ENCODE data around the gene MNAT1.

MNAT1 gene

DNA sequence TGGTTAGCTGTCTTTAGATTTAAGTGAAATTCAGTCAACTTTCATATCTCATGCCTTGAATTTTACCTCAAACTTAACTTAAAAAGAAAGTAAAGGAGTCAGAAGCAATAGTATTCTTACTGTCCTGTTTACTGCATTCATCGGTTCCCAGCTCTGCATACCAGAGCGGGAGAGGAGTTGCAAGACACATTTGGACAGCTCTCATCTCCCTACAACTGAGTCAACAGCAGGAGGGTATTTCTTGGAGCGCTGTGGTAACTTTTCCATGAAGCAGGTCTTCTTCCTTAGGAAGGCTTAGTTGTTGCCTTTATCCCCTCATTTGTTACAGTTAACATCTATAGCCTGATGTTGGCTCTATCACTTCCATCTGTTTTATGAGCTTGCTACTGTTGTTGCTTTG is 181.2 kb downstream of the MNAT1 start:
- Histone ChIP-seq H3K4me1 (ENCODE audit: control extremely low read depth in 1 of 4, control insufficient read depth in 4 of 4, insufficient read depth in 4 of 4, low read length in 3 of 4) (no peaks in the 10 kb centered on the region), H3K4me3 (ENCODE audit: control insufficient read depth in 1 of 7, extremely low read depth in 1 of 7, insufficient read depth in 4 of 7, low read depth in 2 of 7, low read length in 6 of 7) (no peak overlapping the region), H3K27me3 (replicated peaks in 2 of 5; ENCODE audit: control insufficient read depth in 4 of 5, insufficient read depth in 5 of 5, low read length in 4 of 5) (no peaks in the 10 kb centered on the region), H3K27ac (ENCODE audit: insufficient read depth in 1 of 2, low read depth in 1 of 2, low read length in 2 of 2, poor library complexity in 1 of 2, severe bottlenecking in 2 of 2) (no peak overlapping the region), H3K36me3 (ENCODE audit: control insufficient read depth in 4 of 4, insufficient read depth in 4 of 4, low read length in 3 of 4) (peaks cover 0 to 2% (median 0%) of the 10 kb centered on the region in 4 experiments), H3K9me3 (ENCODE audit: control extremely low read depth in 1 of 5, control insufficient read depth in 4 of 5, insufficient read depth in 2 of 5, low read depth in 1 of 5, low read length in 4 of 5) (peaks cover 0 to 7% (median 0%) of the 10 kb centered on the region in 5 experiments)
- 97% methylated on average over 3 of the region's 3 CpGs for WGBS (ENCODE audit: insufficient coverage)
- ChIA-PET POLR2A (no interaction called here), CTCF (interaction anchor here (1.1 kb wide), 1 partner anchor 12 kb away, joined by 3 read pairs; no protein-coding TSS in a partner anchor)
- DNase-seq: no peak

DNA sequence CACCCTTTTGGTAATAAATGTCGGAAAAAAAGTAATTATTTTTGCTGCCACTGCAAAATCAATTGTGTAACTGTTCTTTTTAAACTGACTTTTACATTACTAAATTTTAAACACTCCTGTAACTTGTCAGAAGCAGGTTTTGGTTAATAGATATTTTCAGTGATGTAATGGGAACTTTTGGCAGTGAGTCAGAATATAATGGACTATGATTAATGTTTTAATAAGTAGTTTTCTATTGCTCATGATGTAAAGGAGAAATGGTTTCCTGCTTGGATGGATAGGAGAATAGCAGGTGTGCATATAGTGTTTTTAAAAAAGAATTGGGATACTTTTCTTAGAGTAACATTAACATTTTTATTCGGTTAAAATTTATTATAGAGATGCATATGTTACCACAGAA is 187.5 kb downstream of the MNAT1 start:
- CTCF ChIA-PET: no interaction called here
- no peak for DNase-seq
- POLR2A ChIA-PET: no interaction called here
- Histone ChIP-seq H3K9me3 (ENCODE audit: control extremely low read depth in 1 of 5, control insufficient read depth in 4 of 5, insufficient read depth in 2 of 5, low read depth in 1 of 5, low read length in 4 of 5) (no peaks in the 10 kb centered on the region), H3K27ac (ENCODE audit: insufficient read depth in 1 of 2, low read depth in 1 of 2, low read length in 2 of 2, poor library complexity in 1 of 2, severe bottlenecking in 2 of 2) (no peak overlapping the region), H3K27me3 (replicated peaks in 2 of 5; ENCODE audit: control insufficient read depth in 4 of 5, insufficient read depth in 5 of 5, low read length in 4 of 5) (no peaks in the 10 kb centered on the region), H3K4me1 (ENCODE audit: control extremely low read depth in 1 of 4, control insufficient read depth in 4 of 4, insufficient read depth in 4 of 4, low read length in 3 of 4) (no peaks in the 10 kb centered on the region), H3K4me3 (ENCODE audit: control insufficient read depth in 1 of 7, extremely low read depth in 1 of 7, insufficient read depth in 4 of 7, low read depth in 2 of 7, low read length in 6 of 7) (no peak overlapping the region), H3K36me3 (ENCODE audit: control insufficient read depth in 4 of 4, insufficient read depth in 4 of 4, low read length in 3 of 4) (peaks cover 0 to 2% (median 0%) of the 10 kb centered on the region in 4 experiments)
- no CpG with 5 or more reads among the region's 2 CpGs for WGBS (ENCODE audit: insufficient coverage)

DNA sequence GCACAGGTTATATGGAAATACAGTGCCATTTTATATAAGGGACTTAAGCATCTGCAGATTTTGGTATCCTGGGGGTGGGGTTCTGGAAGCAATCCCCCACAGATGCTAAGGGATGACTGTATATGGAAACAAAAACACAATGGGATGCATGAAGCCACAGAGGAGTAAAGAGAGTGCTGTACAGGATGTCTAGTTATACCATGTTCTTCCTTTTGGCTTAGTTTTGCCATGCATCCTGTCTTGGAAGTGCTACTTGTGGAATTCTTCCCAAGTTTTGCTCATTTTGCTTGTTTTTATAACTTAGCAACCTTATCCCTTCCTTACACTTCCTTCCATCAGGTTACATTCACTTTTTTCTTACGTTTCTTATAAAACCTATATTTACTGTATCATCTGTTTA is 190.7 kb downstream of the MNAT1 start:
- Histone ChIP-seq H3K27me3 (replicated peaks in 2 of 5; ENCODE audit: control insufficient read depth in 4 of 5, insufficient read depth in 5 of 5, low read length in 4 of 5) (no peaks in the 10 kb centered on the region), H3K4me3 (ENCODE audit: control insufficient read depth in 1 of 7, extremely low read depth in 1 of 7, insufficient read depth in 4 of 7, low read depth in 2 of 7, low read length in 6 of 7) (no peak overlapping the region), H3K4me1 (ENCODE audit: control extremely low read depth in 1 of 4, control insufficient read depth in 4 of 4, insufficient read depth in 4 of 4, low read length in 3 of 4) (no peaks in the 10 kb centered on the region), H3K36me3 (ENCODE audit: control insufficient read depth in 4 of 4, insufficient read depth in 4 of 4, low read length in 3 of 4) (peaks cover 0 to 2% (median 0%) of the 10 kb centered on the region in 4 experiments), H3K27ac (ENCODE audit: insufficient read depth in 1 of 2, low read depth in 1 of 2, low read length in 2 of 2, poor library complexity in 1 of 2, severe bottlenecking in 2 of 2) (no peak overlapping the region), H3K9me3 (ENCODE audit: control extremely low read depth in 1 of 5, control insufficient read depth in 4 of 5, insufficient read depth in 2 of 5, low read depth in 1 of 5, low read length in 4 of 5) (no peaks in the 10 kb centered on the region)
- CTCF ChIA-PET: no interaction called here
- no CpG with 5 or more reads among the region's 1 CpG for WGBS (ENCODE audit: insufficient coverage)
- no peak for DNase-seq
- POLR2A ChIA-PET: no interaction called here

DNA sequence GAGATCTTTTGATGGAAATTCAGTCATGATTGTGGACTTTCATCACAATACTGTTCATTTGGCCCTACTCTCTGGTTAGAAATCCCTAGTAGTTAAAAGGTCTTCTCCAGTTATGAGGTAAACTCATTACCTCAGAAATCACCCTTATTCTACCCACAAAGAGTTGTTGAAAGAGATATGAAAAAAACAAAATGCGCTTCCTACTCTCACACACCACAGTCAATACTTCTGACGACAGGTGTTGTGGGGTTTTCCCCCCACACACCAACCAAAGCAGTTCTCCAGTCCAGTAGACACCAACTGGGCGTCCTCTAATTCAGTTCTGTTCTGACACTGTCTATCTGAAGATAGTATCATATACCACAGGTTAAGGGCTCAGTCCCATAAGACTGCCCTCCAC is 191.4 kb downstream of the MNAT1 start:
- 100% methylated on average over 2 of the region's 3 CpGs for WGBS (ENCODE audit: insufficient coverage)
- CTCF ChIA-PET: no interaction called here
- DNase-seq: no peak
- no peaks in the 10 kb centered on the region for H3K4me1 ChIP-seq (ENCODE audit: control extremely low read depth in 1 of 4, control insufficient read depth in 4 of 4, insufficient read depth in 4 of 4, low read length in 3 of 4)
- no peaks in the 10 kb centered on the region for H3K27me3 ChIP-seq (replicated peaks in 2 of 5; ENCODE audit: control insufficient read depth in 4 of 5, insufficient read depth in 5 of 5, low read length in 4 of 5)
- POLR2A ChIA-PET: no interaction called here
- no peak overlapping the region for H3K4me3 ChIP-seq (ENCODE audit: control insufficient read depth in 1 of 7, extremely low read depth in 1 of 7, insufficient read depth in 4 of 7, low read depth in 2 of 7, low read length in 6 of 7)
- peaks cover 0 to 2% (median 0%) of the 10 kb centered on the region in 4 experiments for H3K36me3 ChIP-seq (ENCODE audit: control insufficient read depth in 4 of 4, insufficient read depth in 4 of 4, low read length in 3 of 4)
- H3K27ac ChIP-seq (ENCODE audit: insufficient read depth in 1 of 2, low read depth in 1 of 2, low read length in 2 of 2, poor library complexity in 1 of 2, severe bottlenecking in 2 of 2): no peak overlapping the region
- no peaks in the 10 kb centered on the region for H3K9me3 ChIP-seq (ENCODE audit: control extremely low read depth in 1 of 5, control insufficient read depth in 4 of 5, insufficient read depth in 2 of 5, low read depth in 1 of 5, low read length in 4 of 5)

DNA sequence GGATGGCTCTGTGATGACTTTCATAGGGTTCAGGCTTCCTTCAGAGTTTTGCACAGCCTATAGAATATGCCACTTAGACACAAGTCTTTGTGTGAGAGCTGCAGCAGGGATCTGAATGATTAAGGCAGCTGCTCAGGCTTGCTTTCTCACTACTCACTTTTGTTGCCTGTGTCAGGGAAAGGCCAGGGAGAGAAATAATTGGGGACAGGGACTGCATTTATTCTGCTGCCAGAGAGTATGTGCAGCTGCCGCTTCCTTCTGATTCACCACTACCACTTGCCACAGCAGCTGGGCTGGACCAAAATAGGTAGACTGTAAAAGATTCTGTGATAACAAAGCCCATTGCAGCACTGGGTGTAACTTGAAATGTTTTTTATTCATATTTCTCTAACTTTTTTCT is 196.7 kb downstream of the MNAT1 start:
- CTCF ChIA-PET: no interaction called here
- POLR2A ChIA-PET: no interaction called here
- Histone ChIP-seq H3K9me3 (ENCODE audit: control extremely low read depth in 1 of 5, control insufficient read depth in 4 of 5, insufficient read depth in 2 of 5, low read depth in 1 of 5, low read length in 4 of 5) (no peaks in the 10 kb centered on the region), H3K27ac (ENCODE audit: insufficient read depth in 1 of 2, low read depth in 1 of 2, low read length in 2 of 2, poor library complexity in 1 of 2, severe bottlenecking in 2 of 2) (no peak overlapping the region), H3K4me1 (ENCODE audit: control extremely low read depth in 1 of 4, control insufficient read depth in 4 of 4, insufficient read depth in 4 of 4, low read length in 3 of 4) (no peaks in the 10 kb centered on the region), H3K27me3 (replicated peaks in 2 of 5; ENCODE audit: control insufficient read depth in 4 of 5, insufficient read depth in 5 of 5, low read length in 4 of 5) (no peaks in the 10 kb centered on the region), H3K4me3 (ENCODE audit: control insufficient read depth in 1 of 7, extremely low read depth in 1 of 7, insufficient read depth in 4 of 7, low read depth in 2 of 7, low read length in 6 of 7) (no peak overlapping the region), H3K36me3 (ENCODE audit: control insufficient read depth in 4 of 4, insufficient read depth in 4 of 4, low read length in 3 of 4) (peaks cover 0 to 4% (median 4%) of the 10 kb centered on the region in 4 experiments)
- 100% methylated on average over 1 of the region's 1 CpG for WGBS (ENCODE audit: insufficient coverage)
- no peak for DNase-seq

DNA sequence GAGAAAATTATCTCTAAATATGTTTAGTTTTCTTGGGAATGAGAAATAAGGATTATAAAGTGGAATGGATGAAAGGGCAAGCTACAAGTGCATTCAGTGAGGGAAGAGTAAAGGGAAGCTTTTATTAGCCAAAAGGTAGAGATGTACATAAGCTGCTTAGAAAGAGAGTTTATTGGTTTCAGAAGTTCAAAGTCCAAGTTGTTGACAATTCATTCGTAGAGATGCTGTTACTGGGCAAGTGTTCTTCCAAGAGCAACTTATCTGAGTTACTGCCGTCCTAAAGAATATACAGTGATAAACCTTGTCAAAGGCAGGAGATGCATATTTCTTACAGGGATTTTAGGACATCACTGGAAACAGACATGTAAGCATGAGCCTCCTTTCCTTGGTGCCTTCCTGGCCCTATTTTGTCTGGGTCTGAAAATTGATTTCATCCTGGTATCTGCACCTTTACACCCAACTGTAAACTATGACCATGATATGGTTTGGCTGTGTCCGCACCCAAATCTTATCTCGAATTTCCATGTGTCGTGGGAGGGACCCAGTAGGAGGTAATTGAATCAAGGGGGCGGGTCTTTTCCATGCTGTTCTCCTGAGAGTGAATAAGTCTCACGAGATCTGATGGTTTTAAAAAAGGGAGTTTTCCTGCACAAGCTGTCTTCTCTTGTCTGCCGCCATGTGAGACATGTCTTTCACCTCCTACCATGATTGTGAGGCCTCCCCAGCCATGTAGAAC is 199.5 kb downstream of the MNAT1 start:
- no peaks in the 10 kb centered on the region for H3K4me1 ChIP-seq (ENCODE audit: control extremely low read depth in 1 of 4, control insufficient read depth in 4 of 4, insufficient read depth in 4 of 4, low read length in 3 of 4)
- ChIA-PET CTCF (no interaction called here), POLR2A (no interaction called here)
- H3K36me3 ChIP-seq (ENCODE audit: control insufficient read depth in 4 of 4, insufficient read depth in 4 of 4, low read length in 3 of 4): peaks cover 0 to 4% (median 3%) of the 10 kb centered on the region in 4 experiments
- no peaks in the 10 kb centered on the region for H3K27me3 ChIP-seq (replicated peaks in 2 of 5; ENCODE audit: control insufficient read depth in 4 of 5, insufficient read depth in 5 of 5, low read length in 4 of 5)
- no peak for DNase-seq
- H3K27ac ChIP-seq (ENCODE audit: insufficient read depth in 1 of 2, low read depth in 1 of 2, low read length in 2 of 2, poor library complexity in 1 of 2, severe bottlenecking in 2 of 2): no peak overlapping the region
- H3K9me3 ChIP-seq (ENCODE audit: control extremely low read depth in 1 of 5, control insufficient read depth in 4 of 5, insufficient read depth in 2 of 5, low read depth in 1 of 5, low read length in 4 of 5): no peaks in the 10 kb centered on the region
- whole genome bisulfite sequencing (ENCODE audit: insufficient coverage): 93% methylated on average over 7 of the region's 8 CpGs
- H3K4me3 ChIP-seq (ENCODE audit: control insufficient read depth in 1 of 7, extremely low read depth in 1 of 7, insufficient read depth in 4 of 7, low read depth in 2 of 7, low read length in 6 of 7): no peak overlapping the region

DNA sequence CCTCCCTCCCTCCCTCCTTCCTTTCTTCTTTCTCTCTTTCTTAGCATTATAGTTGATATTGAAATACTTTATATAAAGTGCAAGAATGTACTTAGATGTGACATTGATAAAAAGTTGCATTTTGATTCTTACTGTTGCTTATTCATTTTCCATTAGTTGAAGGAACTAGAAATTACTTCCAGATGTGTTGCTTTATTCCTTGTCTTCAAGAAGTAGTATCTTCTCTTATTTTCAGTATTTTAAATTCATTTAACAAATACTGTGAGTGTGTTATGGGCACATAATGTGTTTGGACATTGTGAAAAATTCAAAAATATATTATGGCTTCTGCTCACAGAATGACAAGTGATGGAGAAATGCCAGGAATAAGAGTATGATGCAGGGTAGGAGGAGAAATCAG is 200.8 kb downstream of the MNAT1 start:
- H3K27me3 ChIP-seq (replicated peaks in 2 of 5; ENCODE audit: control insufficient read depth in 4 of 5, insufficient read depth in 5 of 5, low read length in 4 of 5): no peaks in the 10 kb centered on the region
- H3K36me3 ChIP-seq (ENCODE audit: control insufficient read depth in 4 of 4, insufficient read depth in 4 of 4, low read length in 3 of 4): peaks cover 0 to 4% (median 3%) of the 10 kb centered on the region in 4 experiments
- H3K27ac ChIP-seq (ENCODE audit: insufficient read depth in 1 of 2, low read depth in 1 of 2, low read length in 2 of 2, poor library complexity in 1 of 2, severe bottlenecking in 2 of 2): no peak overlapping the region
- no peak for DNase-seq
- CTCF ChIA-PET: no interaction called here
- H3K9me3 ChIP-seq (ENCODE audit: control extremely low read depth in 1 of 5, control insufficient read depth in 4 of 5, insufficient read depth in 2 of 5, low read depth in 1 of 5, low read length in 4 of 5): no peaks in the 10 kb centered on the region
- H3K4me1 ChIP-seq (ENCODE audit: control extremely low read depth in 1 of 4, control insufficient read depth in 4 of 4, insufficient read depth in 4 of 4, low read length in 3 of 4): no peaks in the 10 kb centered on the region
- POLR2A ChIA-PET: no interaction called here
- H3K4me3 ChIP-seq (ENCODE audit: control insufficient read depth in 1 of 7, extremely low read depth in 1 of 7, insufficient read depth in 4 of 7, low read depth in 2 of 7, low read length in 6 of 7): no peak overlapping the region

Measured in common myeloid progenitor, CD34-positive (primary cell).